DMS79 (cell line): Measurements from ENCODE around the gene DLG2.

Experiments used
- DNase-seq: peaks from one replicate; lab custom pipeline; 2025; lab: John Stamatoyannopoulos, UW

DLG2 gene

GRCh38 chr11:84471501-84471900 lies 1155.6 kb downstream of the DLG2 start:
- DNase-seq, result no peak

DNA sequence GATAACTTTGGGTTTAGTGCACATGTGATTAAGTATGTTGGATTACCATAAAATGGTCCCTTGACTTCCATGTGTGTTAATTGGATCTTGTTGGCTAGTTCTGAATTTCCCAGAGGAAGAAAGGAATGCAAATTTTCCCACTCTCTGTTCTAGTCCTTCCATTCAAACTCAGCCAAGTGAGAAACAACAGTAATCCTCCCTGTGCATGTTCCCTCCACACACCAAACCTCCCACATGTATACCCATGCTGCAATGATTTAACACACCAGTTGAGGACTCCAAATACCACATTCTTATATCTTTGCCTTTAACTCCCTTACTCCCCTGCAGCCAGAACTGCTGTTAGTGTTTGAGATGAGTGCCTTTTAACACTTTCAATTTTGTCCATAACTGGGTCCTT lies 1158.9 kb downstream of the DLG2 start:
- no peak for DNase-seq

- DNase-seq, result no peak
These were observed 1162.1 kb downstream of the DLG2 start for GRCh38 chr11:84465040-84465439.

DNA sequence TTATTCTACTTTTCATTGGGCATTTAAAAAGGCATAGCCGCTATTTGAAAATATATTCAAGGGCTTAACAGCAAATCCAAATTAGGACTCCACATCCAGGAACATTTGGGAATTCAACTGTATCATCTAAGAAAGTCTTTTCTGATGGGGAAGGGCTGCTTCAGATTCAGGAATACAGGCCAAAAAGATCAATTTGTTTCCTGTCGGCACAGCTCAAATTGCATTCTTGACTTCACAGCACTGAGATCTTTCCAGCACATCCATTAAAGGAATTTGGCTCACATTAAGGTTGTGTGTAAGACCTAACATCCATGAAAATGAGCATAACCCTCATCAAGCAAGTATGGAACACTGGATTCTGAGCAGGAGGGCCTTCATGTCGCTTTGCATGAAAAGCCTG lies 1171.5 kb downstream of the DLG2 start:
- no peak for DNase-seq

DNA sequence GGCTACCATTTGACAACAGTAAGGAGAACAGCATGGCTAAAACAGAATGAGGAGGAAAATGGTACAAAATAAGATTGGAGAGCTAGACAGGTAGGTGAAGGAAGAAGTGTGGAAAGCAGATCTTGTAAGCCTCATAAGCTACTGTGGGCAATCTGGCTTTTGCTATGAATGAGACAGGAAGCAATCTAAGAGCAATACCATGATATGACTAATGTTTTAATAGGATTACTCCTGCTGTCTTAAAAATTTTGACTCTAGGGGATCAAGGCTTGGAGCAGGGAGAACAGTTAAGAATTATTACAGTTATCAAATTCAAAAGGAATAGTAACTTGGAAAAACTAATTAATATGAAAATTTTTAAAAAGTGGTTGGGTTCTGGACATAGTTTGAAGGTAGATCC lies 1174.9 kb downstream of the DLG2 start:
- no peak for DNase-seq

GRCh38 chr11:84438565-84438964 lies 1188.6 kb downstream of the DLG2 start:
- DNase-seq, result no peak

GRCh38 chr11:84437071-84437980 lies 1189.8 kb downstream of the DLG2 start:
- no peak for DNase-seq

DNA sequence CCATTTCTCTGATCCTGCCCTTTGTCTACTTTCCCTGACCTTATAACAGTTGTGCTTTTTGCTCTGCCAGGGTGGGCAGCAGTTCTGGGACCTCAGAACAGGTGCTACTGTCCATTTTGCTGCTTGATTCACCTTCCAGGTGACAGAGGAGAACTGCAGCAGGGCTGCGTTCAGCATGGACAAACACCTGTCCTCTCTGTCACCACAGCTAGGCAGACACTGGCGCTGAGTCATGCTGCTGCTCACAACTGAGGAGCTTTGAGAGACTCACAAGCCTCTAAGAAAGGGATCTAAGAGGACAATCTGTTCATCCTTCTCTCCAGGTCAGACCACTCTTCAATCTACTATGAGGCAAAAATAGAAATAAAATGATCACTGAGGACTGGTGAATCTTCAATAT lies 1196.5 kb downstream of the DLG2 start:
- no peak for DNase-seq

GRCh38 chr11:84425673-84426072 lies 1201.5 kb downstream of the DLG2 start:
- DNase-seq, result no peak

- no peak for DNase-seq
These were observed 1206.9 kb downstream of the DLG2 start for GRCh38 chr11:84420271-84420670.

GRCh38 chr11:84419616-84420015 lies 1207.5 kb downstream of the DLG2 start:
- no peak for DNase-seq

DNA sequence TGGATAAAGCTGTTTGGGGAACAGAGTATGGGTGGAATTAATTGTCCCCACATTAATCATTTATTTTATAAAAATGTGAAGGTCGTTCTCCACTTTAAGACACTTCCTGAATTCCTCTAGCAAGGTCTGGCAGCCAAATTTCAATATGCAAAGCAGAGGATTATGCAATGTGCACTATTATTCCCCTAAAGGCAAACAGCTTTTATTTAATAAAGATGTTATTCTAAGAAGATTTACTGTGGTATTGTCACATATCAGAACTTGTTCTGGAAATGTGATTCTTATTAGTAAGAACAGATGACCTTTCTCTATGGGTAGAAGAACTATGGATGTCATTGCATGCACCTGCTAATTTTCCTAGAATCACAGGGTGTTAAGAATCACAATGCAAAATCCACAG lies 1212.2 kb downstream of the DLG2 start:
- no peak for DNase-seq

DNA sequence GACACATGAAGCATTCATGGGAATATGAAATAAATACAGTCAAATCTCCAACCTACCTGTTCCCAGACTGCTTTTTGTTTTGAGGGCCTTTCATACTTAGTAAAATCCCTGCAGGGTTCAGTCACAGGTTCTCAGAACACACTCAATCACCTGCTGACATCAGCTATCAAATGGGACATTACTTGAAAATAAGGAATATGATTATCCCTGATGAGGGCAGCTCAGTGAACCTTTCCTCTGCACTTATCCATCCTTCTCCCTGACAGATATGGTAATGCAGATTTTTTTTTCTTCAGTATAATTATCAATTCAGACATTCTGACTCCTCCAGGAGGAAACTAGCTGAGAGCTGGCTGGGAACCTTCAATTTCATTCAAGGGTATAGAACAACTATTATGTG lies 1213.6 kb downstream of the DLG2 start:
- no peak for DNase-seq

DNA sequence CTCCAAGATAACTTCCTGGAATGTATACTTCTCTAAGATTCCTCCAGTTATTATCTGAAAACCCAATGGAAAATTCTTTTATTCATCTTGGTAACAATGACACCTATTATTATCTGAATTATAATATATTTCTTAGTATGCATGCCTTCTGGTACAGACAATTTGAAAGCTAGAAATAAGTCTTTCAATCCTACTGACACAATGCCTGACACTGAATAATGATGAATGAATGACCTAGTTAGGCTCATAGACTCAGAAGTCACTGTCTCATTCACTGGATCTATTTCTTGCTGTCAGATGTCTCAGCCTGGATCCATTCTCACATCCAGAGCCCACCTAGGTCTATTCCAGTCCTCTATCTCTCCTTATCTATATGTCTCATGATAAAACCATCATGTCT lies 1214.3 kb downstream of the DLG2 start:
- no peak for DNase-seq

GRCh38 chr11:84408946-84409411 lies 1218.2 kb downstream of the DLG2 start:
- no peak for DNase-seq

- DNase-seq, result no peak
These were observed 1220.1 kb downstream of the DLG2 start for GRCh38 chr11:84407091-84407490.

- DNase-seq, result no peak
These were observed 1229.0 kb downstream of the DLG2 start for GRCh38 chr11:84398017-84398626.

DNA sequence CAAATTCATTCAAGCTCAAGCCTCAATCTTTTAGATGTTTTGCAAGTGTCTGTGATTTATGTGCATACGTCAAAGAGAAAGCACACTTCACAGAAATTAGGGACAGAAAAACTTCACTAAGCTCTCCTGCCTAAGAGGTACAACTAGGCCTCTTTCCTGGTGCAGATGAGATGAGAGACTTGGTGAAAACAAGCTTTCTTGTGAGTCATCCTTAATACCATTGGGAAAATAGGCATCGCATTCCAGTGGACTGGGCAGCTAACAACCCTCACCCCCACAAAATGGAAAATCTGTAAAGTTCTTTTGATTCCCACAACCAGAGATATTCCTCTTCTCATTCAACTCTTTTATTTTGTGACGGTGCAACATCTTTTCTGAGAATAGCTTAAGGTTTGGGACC lies 1230.6 kb downstream of the DLG2 start:
- no peak for DNase-seq

- DNase-seq, result no peak
These were observed 1236.6 kb downstream of the DLG2 start for GRCh38 chr11:84390441-84391078.

GRCh38 chr11:84389696-84390095 lies 1237.4 kb downstream of the DLG2 start:
- no peak for DNase-seq

DNA sequence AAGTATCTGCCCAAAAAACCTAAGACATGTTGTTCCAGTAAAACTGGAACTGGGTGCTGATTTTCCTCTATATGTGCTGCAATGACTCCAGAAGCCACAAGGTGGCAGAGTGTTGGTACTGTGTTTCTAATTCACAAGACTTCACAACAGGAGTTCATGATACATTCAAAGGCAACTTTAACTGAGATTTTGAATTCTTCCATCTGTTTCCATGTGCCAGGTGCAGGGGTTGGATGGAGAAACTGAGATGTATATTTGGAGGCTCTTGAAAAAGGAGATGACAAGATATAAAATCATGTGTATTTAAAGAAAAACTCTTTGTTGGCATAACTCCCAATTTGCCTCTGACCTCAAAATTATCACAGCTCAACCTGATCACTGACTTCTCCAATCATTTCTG lies 1242.4 kb downstream of the DLG2 start:
- DNase-seq, result no peak

DNA sequence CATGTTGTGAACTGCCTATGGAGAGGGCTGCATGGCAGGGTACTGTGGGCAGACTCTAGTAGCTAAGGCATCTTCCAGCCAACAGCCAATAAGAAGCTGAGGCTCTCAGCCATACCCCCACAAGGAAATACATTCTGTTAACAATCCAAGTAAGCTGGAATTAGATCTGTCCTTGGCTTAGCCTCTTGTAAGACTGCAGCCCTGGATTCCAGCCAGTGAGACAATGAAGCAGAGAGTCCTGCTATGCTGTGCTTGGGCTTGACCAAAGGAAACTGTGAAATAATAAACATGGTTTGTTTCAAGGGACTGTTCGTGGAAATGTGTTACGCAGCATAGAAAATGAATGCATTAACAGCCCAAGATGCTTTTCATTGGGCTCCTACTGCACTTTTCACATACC lies 1243.6 kb downstream of the DLG2 start:
- DNase-seq, result no peak

DNA sequence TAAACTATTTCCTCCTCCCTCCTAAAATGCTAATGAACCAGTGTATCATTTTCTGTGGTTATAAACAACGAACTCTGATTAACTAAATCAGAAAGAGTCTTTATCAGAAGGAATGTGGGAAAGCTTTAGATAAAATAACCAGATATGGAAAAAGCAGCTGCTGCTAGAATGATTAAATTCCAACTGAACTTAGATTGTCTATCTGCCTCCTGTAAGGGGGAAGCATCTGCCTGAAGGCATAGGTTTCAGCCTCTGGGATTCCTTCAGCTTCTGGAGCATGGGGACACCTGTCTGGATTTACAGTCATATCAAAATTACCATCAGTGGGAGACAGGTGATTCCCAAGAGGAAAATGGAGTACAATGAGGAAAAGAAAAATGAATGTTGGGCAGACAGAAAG lies 1245.5 kb downstream of the DLG2 start:
- no peak for DNase-seq
